H1 (cell line): Measurements from ENCODE around the gene NOS1AP. TPM values are rescaled to one million over a fixed set of nuclear protein-coding genes. Genes with fewer than 3 reads are reported as not detected.

Experiments
- CTCF ChIA-PET: fragments of 300-600 bp; sonication (Branson Sonifier 250); formaldehyde crosslinking; loops from one replicate; lab custom pipeline; 2021; ENCODE audit not compliant: partially characterized antibody; lab: Charles Lee
- POLR2A ChIA-PET: fragments of 300-600 bp; sonication (Branson Sonifier 250); formaldehyde crosslinking; loops from one replicate; lab custom pipeline; 2021; ENCODE audit warnings: inconsistent platforms; ENCODE audit not compliant: partially characterized antibody; lab: Charles Lee
- DNase-seq, 2 experiments: peaks; one replicate each; pipeline versions ENCODE4 v3.0.0 to v3.0.0-alpha.2; 2010 to 2022; ENCODE audit warnings: low spot score in 2 of 2, low read depth in 1 of 2, mixed read lengths in 1 of 2
- FAIRE-seq: peaks from 2 replicates; lab custom pipeline; 2011; peaks lifted over from hg19 to GRCh38; lab: Jason Lieb, UNC
- H2AFZ ChIP-seq: 2 replicates; pipeline ENCODE4 v1.8.1; 2012; ENCODE audit warnings: low read length, inconsistent platforms
- H2AK5ac ChIP-seq: 2 replicates; pipeline ENCODE4 v1.6.1; 2013; ENCODE audit warnings: low read depth, low read length
- H2BK120ac ChIP-seq: replicated peaks from 2 replicates; pipeline ENCODE3; 2013; ENCODE audit warnings: low read depth, low read length, inconsistent platforms
- H2BK12ac ChIP-seq: 2 replicates; pipeline ENCODE4 v1.6.1; 2013; ENCODE audit warnings: low read depth, low read length
- H2BK15ac ChIP-seq: 2 replicates; pipeline ENCODE4 v1.6.1; 2013; ENCODE audit warnings: low read length
- H2BK20ac ChIP-seq: 2 replicates; pipeline ENCODE4 v1.6.1; 2013; ENCODE audit warnings: low read length
- H2BK5ac ChIP-seq: 2 replicates; pipeline ENCODE4 v1.6.1; 2013; ENCODE audit warnings: low read depth, low read length
- H3K14ac ChIP-seq: 2 replicates; pipeline ENCODE4 v1.6.1; 2013; ENCODE audit warnings: inconsistent platforms; ENCODE audit not compliant: insufficient read length
- H3K18ac ChIP-seq: 2 replicates; pipeline ENCODE4 v1.6.1; 2013; ENCODE audit warnings: low read length; ENCODE audit errors: extremely low read depth
- H3K23ac ChIP-seq: 2 replicates; pipeline ENCODE4 v1.6.1; 2013; ENCODE audit warnings: inconsistent platforms; ENCODE audit not compliant: insufficient read length
- H3K23me2 ChIP-seq: 2 replicates; pipeline ENCODE4 v1.6.1; 2013; ENCODE audit warnings: low read depth, low read length
- H3K27ac ChIP-seq: 2 replicates; pipeline ENCODE4 v1.6.1; 2011; ENCODE audit warnings: low read depth, low read length, inconsistent platforms
- H3K27me3 ChIP-seq, 4 experiments: replicated peaks in 1 of 4; 1 replicate in 1 of 4; 2 replicates in 3 of 4; pipeline versions ENCODE4 v1.6.1 to v1.8.1; 2011 to 2013; ENCODE audit warnings: low read length in 3 of 4, mild to moderate bottlenecking in 3 of 4, inconsistent platforms in 2 of 4, mixed read lengths in 2 of 4, moderate library complexity in 1 of 4; ENCODE audit not compliant: control insufficient read depth in 3 of 4, insufficient read depth in 3 of 4; ENCODE audit errors: extremely low read depth in 1 of 4
- H3K36me3 ChIP-seq, 4 experiments: 2 replicates each; pipeline versions ENCODE4 v1.6.1 to v1.8.1; 2011 to 2013; ENCODE audit warnings: mild to moderate bottlenecking in 4 of 4, low read length in 3 of 4, moderate library complexity in 2 of 4, control low read depth in 1 of 4, inconsistent platforms in 1 of 4; ENCODE audit not compliant: insufficient read depth in 4 of 4, control insufficient read depth in 2 of 4
- H3K4ac ChIP-seq: replicated peaks from 2 replicates; pipeline ENCODE3; 2013; ENCODE audit warnings: low read length, low read depth, mixed read lengths, inconsistent platforms; ENCODE audit not compliant: insufficient read length
- H3K4me1 ChIP-seq, 4 experiments: replicated peaks in 1 of 4; 1 replicate in 1 of 4; 2 replicates in 3 of 4; pipeline versions ENCODE4 v1.6.1 to v1.8.1; 2011 to 2013; ENCODE audit warnings: low read length in 3 of 4, inconsistent platforms in 2 of 4, mixed read lengths in 1 of 4; ENCODE audit not compliant: insufficient read depth in 4 of 4, control insufficient read depth in 3 of 4
- H3K4me2 ChIP-seq, 2 experiments: 2 replicates each; pipeline versions ENCODE4 v1.6.1 to v1.8.1; 2011 to 2013; ENCODE audit warnings: low read depth in 2 of 2, low read length in 2 of 2, control low read depth in 1 of 2, inconsistent platforms in 1 of 2, mild to moderate bottlenecking in 1 of 2; ENCODE audit not compliant: insufficient read depth in 1 of 2
- H3K4me3 ChIP-seq, 4 experiments: fragments of 200-600, 300-600 bp in 1 of 4; sonication (generic), shearing (Covaris generic), sonication (Bioruptor Twin) in 1 of 4; 2 replicates each; pipeline versions ENCODE4 v1.5.1 to v1.8.1; 2011 to 2016; ENCODE audit warnings: low read length in 4 of 4, low read depth in 3 of 4, control low read depth in 2 of 4, inconsistent platforms in 2 of 4, mild to moderate bottlenecking in 2 of 4, mixed read lengths in 1 of 4, moderate library complexity in 1 of 4; ENCODE audit not compliant: insufficient read depth in 2 of 4; ENCODE audit errors: extremely low read depth in 1 of 4
- H3K56ac ChIP-seq: replicated peaks from 2 replicates; pipeline ENCODE3; 2013; ENCODE audit warnings: low read depth, mild to moderate bottlenecking, mixed read lengths, low read length, inconsistent platforms; ENCODE audit not compliant: insufficient read length
- H3K79me1 ChIP-seq: 2 replicates; pipeline ENCODE4 v1.6.1; 2013; ENCODE audit warnings: low read depth, low read length, control low read depth
- H3K79me2 ChIP-seq, 2 experiments: 2 replicates each; pipeline versions ENCODE4 v1.6.1 to v1.8.1; 2012 to 2013; ENCODE audit warnings: low read length in 2 of 2, mild to moderate bottlenecking in 2 of 2, inconsistent platforms in 1 of 2; ENCODE audit not compliant: insufficient read depth in 2 of 2, control insufficient read depth in 1 of 2
- H3K9ac ChIP-seq, 4 experiments: replicated peaks in 1 of 4; 1 replicate in 1 of 4; 2 replicates in 3 of 4; pipeline versions ENCODE4 v1.6.1 to v1.8.1; 2011 to 2013; ENCODE audit warnings: low read depth in 3 of 4, low read length in 3 of 4, control low read depth in 2 of 4, mild to moderate bottlenecking in 2 of 4, moderate library complexity in 2 of 4, inconsistent platforms in 1 of 4; ENCODE audit errors: extremely low read depth in 1 of 4
- H3K9me3 ChIP-seq, 2 experiments: 2 replicates each; pipeline versions ENCODE4 v1.6.1 to v1.8.1; 2012 to 2013; ENCODE audit warnings: mild to moderate bottlenecking in 2 of 2, moderate library complexity in 2 of 2, control low read depth in 1 of 2, inconsistent platforms in 1 of 2, low read depth in 1 of 2, low read length in 1 of 2, mixed read lengths in 1 of 2; ENCODE audit not compliant: insufficient read depth in 2 of 2
- H4K20me1 ChIP-seq, 2 experiments: replicated peaks in 1 of 2; 2 replicates each; pipeline versions ENCODE3 to v1.8.1; 2011 to 2013; ENCODE audit warnings: inconsistent platforms in 2 of 2, low read length in 2 of 2, mild to moderate bottlenecking in 1 of 2; ENCODE audit not compliant: insufficient read depth in 2 of 2, control insufficient read depth in 1 of 2
- H4K5ac ChIP-seq: 2 replicates; pipeline ENCODE4 v1.6.1; 2013; ENCODE audit warnings: low read length, low read depth, mixed read lengths, inconsistent platforms; ENCODE audit not compliant: insufficient read length
- H4K8ac ChIP-seq: 2 replicates; pipeline ENCODE4 v1.8.0; 2013; ENCODE audit warnings: mild to moderate bottlenecking, moderate library complexity, low read length, inconsistent platforms; ENCODE audit not compliant: insufficient read depth; ENCODE audit errors: extremely low read depth
- H4K91ac ChIP-seq: replicated peaks from 2 replicates; pipeline ENCODE3; 2013; ENCODE audit warnings: low read length, mixed read lengths, inconsistent platforms; ENCODE audit not compliant: insufficient read length
- BRCA1 ChIP-seq: IDR thresholded peaks from 2 replicates; pipeline ENCODE4 v1.6.1; 2012; ENCODE audit warnings: low read depth, low read length, improper control_type of control experiment
- CBX5 ChIP-seq: fragments of 300-800, 300-1000 bp; sonication (generic); IDR thresholded peaks from 2 replicates; pipeline ENCODE4 v1.7.1; 2016; ENCODE audit warnings: antibody characterized with exemption, low read length, low read depth
- CHD2 ChIP-seq: IDR thresholded peaks from 2 replicates; pipeline ENCODE4 v1.6.1; 2012; ENCODE audit warnings: low read length, improper control_type of control experiment
- CREB1 ChIP-seq: IDR thresholded peaks from 2 replicates; pipeline ENCODE4 v1.6.1; 2012; ENCODE audit warnings: inconsistent platforms
- GTF2F1 ChIP-seq: IDR thresholded peaks from 2 replicates; pipeline ENCODE4 v1.6.1; 2012; ENCODE audit warnings: low read depth, low read length, improper control_type of control experiment, borderline replicate concordance
- HDAC6 ChIP-seq: IDR thresholded peaks from one replicate; pipeline ENCODE4 v1.7.1; 2012; ENCODE audit warnings: low read depth, mild to moderate bottlenecking, inconsistent platforms, low read length, moderate library complexity
- JUND ChIP-seq: IDR thresholded peaks from 2 replicates; pipeline ENCODE4 v1.6.1; 2011; ENCODE audit warnings: mild to moderate bottlenecking, improper control_type of control experiment, low read length
- KDM4A ChIP-seq: IDR thresholded peaks from one replicate; pipeline ENCODE4 v1.7.1; 2012; ENCODE audit warnings: low read depth, mild to moderate bottlenecking, moderate library complexity, low read length, inconsistent platforms; ENCODE audit not compliant: severe bottlenecking
- POU5F1 ChIP-seq: IDR thresholded peaks from 2 replicates; pipeline ENCODE4 v1.6.1; 2011; ENCODE audit warnings: low read depth, mild to moderate bottlenecking, low read length, moderate library complexity
- RNF2 ChIP-seq: fragments of 200-900, 300-1000 bp; sonication (generic); IDR thresholded peaks from 2 replicates; pipeline ENCODE4 v1.7.1; 2016; ENCODE audit warnings: borderline replicate concordance, low read depth, mild to moderate bottlenecking, antibody characterized with exemption, low read length; ENCODE audit not compliant: poor library complexity, severe bottlenecking; ENCODE audit errors: missing control alignments
- RXRA ChIP-seq: IDR thresholded peaks from 2 replicates; pipeline ENCODE4 v1.6.1; 2011; ENCODE audit warnings: low read depth, mild to moderate bottlenecking, low read length, moderate library complexity; ENCODE audit not compliant: insufficient read depth
- SP4 ChIP-seq: IDR thresholded peaks from 2 replicates; pipeline ENCODE4 v1.6.1; 2012; ENCODE audit warnings: low read length, inconsistent platforms
- WGBS, 2 experiments: shearing (Covaris generic) in 1 of 2; methylation state at CpG; one replicate each; pipeline versions ENCODE4 v1.1.6 to v1.1.7; 2013 to 2015; ENCODE audit warnings: low lambda C conversion rate in 2 of 2, mixed read lengths in 2 of 2, inconsistent platforms in 1 of 2, low coverage in 1 of 2, missing lambda C conversion rate in 1 of 2; ENCODE audit not compliant: insufficient replicate concordance in 2 of 2, insufficient coverage in 1 of 2, insufficient read length in 1 of 2; ENCODE audit errors: extremely low coverage in 1 of 2, missing lambda C conversion rate in 1 of 2; 5-methylcytosine and 5-hydroxymethylcytosine counted together
- polyA plus RNA-seq, 7 experiments: library from polyadenylated mRNA; depleted of rRNA in 3 of 7; stranded (reverse) in 5 of 7; unstranded in 2 of 7; fragments of >200 nt in 5 of 7; fragments of 200-250 nt in 2 of 7; gene quantifications; 1 replicate in 5 of 7; 2 replicates in 1 of 7; 4 replicates in 1 of 7; pipeline versions ENCODE4 v1.2.1 to v1.2.3, GENCODE V29; 2011 to 2013; ENCODE audit warnings: missing spikeins in 2 of 7, mixed read lengths in 2 of 7
- total RNA-seq: library from RNA; stranded (reverse); fragmentation: NEBNext Ultra II Directional; extraction: Animal tissue kit (Norgen Biotek cat#: 25700); gene quantifications from 2 replicates; pipeline ENCODE4 v1.2.1, GENCODE V29; 2021
- TF ChIP-seq, protein P1 (sequence below): IDR thresholded peaks from 2 replicates; pipeline ENCODE4 v1.6.1; 2011; ENCODE audit warnings: low read depth, mild to moderate bottlenecking, low read length; ENCODE audit not compliant: insufficient read depth
- TF ChIP-seq, protein P2 (sequence below): IDR thresholded peaks from 2 replicates; pipeline ENCODE4 v1.6.1; 2012; ENCODE audit warnings: inconsistent platforms

Gene NOS1AP
- total and polyA plus RNA-seq, 2 of the 8 experiments (the other 6 are each of a cell fraction or from before 2014, with no cell fraction given), result 2.4 to 12.1 TPM

DNA sequence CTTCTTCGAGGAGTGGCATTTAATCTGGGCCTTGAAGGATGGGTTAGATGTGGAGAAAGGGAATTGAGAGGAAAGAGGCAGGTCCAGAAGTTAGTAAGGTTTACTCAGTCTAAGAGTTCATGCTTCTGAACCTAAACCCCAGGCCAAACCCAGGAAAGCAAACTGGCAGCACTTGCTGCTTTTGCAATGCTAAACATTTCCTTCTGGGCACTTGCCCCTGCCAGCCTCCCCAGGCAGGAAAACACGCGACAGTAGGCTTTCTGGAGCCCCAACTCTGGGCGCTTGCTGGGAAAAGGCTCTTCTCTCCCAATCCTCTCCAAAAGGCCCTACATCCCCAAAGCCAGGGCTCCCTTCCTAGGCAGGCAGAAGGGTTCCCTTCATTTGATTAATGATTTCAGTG, 48.4 kb upstream of the NOS1AP start:
- Histone ChIP-seq H3K4ac (no peak overlapping the region), H3K27ac (no peak overlapping the region), H3K79me2 (no peaks in the 10 kb centered on the region), H3K14ac (no peak overlapping the region), H3K56ac (no peak overlapping the region), H2BK15ac (no peak overlapping the region), H3K36me3 (no peaks in the 10 kb centered on the region), H2BK12ac (0 out of 2 replicates have a peak overlapping the region, but pooled peaks have one; percentile 18), H3K4me3 (peak overlapping the region in 1 of 4 experiments; percentile 4; a peak in 1 of 8 replicates), H2BK20ac (no peak overlapping the region), H4K91ac (no peak overlapping the region), H3K23me2 (peaks cover 10% of the 10 kb centered on the region), H2AFZ (no peak overlapping the region), H3K79me1 (no peaks in the 10 kb centered on the region), H3K4me1 (peaks cover 4 to 11% (median 8%) of the 10 kb centered on the region in 4 experiments), H4K8ac (no peak overlapping the region), H3K18ac (no peak overlapping the region), H3K23ac (no peak overlapping the region), H2BK120ac (no peak overlapping the region), H2AK5ac (no peak overlapping the region), H3K9me3 (no peaks in the 10 kb centered on the region), H2BK5ac (no peak overlapping the region), H3K4me2 (peak overlapping the region; percentile 12 to 51; a peak in 2 of 4 replicates), H3K27me3 (peaks cover 1 to 30% (median 23%) of the 10 kb centered on the region in 4 experiments), H4K20me1 (peaks cover 0 to 3% of the 10 kb centered on the region in 2 experiments), H4K5ac (no peak overlapping the region), H3K9ac (no peak overlapping the region; a peak in 1 of 7 replicates)
- no peak for FAIRE-seq
- CTCF ChIA-PET, result interaction anchor here (0.6 kb wide), 1 partner anchor 62 kb away, joined by 3 read pairs; no protein-coding TSS in a partner anchor
- POLR2A ChIA-PET, result interaction anchor here (1.4 kb wide), 1 partner anchor 17 kb away, joined by 3 read pairs; no protein-coding TSS in a partner anchor
- no peak for DNase-seq
- TF ChIP-seq GTF2F1 (no peak), CHD2 (no peak), CBX5 (no peak), RNF2 (no peak), SP4 (no peak), POU5F1 (no peak), KDM4A (no peak), CREB1 (no peak), HDAC6 (no peak), BRCA1 (no peak), JUND (no peak), RXRA (no peak)
- TF ChIP-seq, protein P1, sequence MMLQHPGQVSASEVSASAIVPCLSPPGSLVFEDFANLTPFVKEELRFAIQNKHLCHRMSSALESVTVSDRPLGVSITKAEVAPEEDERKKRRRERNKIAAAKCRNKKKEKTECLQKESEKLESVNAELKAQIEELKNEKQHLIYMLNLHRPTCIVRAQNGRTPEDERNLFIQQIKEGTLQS, result no peak
- TF ChIP-seq, protein P2, sequence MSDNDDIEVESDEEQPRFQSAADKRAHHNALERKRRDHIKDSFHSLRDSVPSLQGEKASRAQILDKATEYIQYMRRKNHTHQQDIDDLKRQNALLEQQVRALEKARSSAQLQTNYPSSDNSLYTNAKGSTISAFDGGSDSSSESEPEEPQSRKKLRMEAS, result no peak
- WGBS, 2 experiments, result 79% methylated on average over 4 of the region's 4 CpGs; no CpG with 5 or more reads in 1 of the 2 experiments
